GM12878 (cell line): ENCODE data around the gene RNF11.

ENCODE experiments used
- CREM ChIP-seq: IDR thresholded peaks from 2 replicates; pipeline ENCODE4 v1.6.1; 2014; ENCODE audit warnings: antibody characterized with exemption, low read depth
- CTCF ChIP-seq, 3 experiments: IDR thresholded peaks in 2 of 3; conservative IDR thresholded peaks in 1 of 3; 2 replicates each; pipeline ENCODE4 v1.5.1; 2011; ENCODE audit warnings: low read depth in 3 of 3, low read length in 3 of 3, mild to moderate bottlenecking in 3 of 3, control low read depth in 2 of 3, moderate library complexity in 2 of 3, inconsistent platforms in 1 of 3, mixed read lengths in 1 of 3; ENCODE audit not compliant: control insufficient read depth in 2 of 3, insufficient read depth in 1 of 3; ENCODE audit errors: extremely low read depth in 1 of 3
- HDAC2 ChIP-seq: fragments of 200-600 bp; sonication (generic); IDR thresholded peaks from 2 replicates; pipeline ENCODE4 v1.6.1; 2017
- IKZF1 ChIP-seq: fragments of 450-650 bp; conservative IDR thresholded peaks from 2 replicates; pipeline ENCODE4 v1.6.1; 2017; ENCODE audit warnings: antibody characterized with exemption, mild to moderate bottlenecking
- NFXL1 ChIP-seq: fragments of 450-650 bp; IDR thresholded peaks from 2 replicates; pipeline ENCODE4 v1.6.1; 2017; ENCODE audit warnings: antibody characterized with exemption, mild to moderate bottlenecking, borderline replicate concordance
- PAX5 ChIP-seq: IDR thresholded peaks from 2 replicates; pipeline ENCODE4 v1.6.1; 2011; ENCODE audit warnings: low read depth, low read length, borderline replicate concordance
- TF ChIP-seq, protein P1 (sequence below): fragments of 450-650 bp; formaldehyde crosslinking; IDR thresholded peaks from 2 replicates; pipeline ENCODE4 v1.4.0; 2020; ENCODE audit warnings: mild to moderate bottlenecking, moderate library complexity
- TF ChIP-seq, protein P2 (sequence below): fragments of 450-650 bp; IDR thresholded peaks from 2 replicates; pipeline ENCODE4 v1.6.1; 2017; ENCODE audit warnings: mild to moderate bottlenecking, low read depth, inconsistent platforms; ENCODE audit not compliant: poor library complexity, severe bottlenecking

GRCh38 chr1:51190961-51191360, 45.1 kb upstream of the RNF11 start:
- TF ChIP-seq IKZF1 (no peak), HDAC2 (no peak), PAX5 (no peak), CTCF (IDR thresholded peaks at IDR 0.05 in 2 of 3, conservative IDR thresholded peaks at IDR 0.05 in 1 of 3; ENCODE audit: control insufficient read depth in 2 of 3, extremely low read depth in 1 of 3, insufficient read depth in 1 of 3, low read depth in 3 of 3, low read length in 3 of 3) (no peak), CREM (no peak), NFXL1 (no peak)
- TF ChIP-seq, protein P1, sequence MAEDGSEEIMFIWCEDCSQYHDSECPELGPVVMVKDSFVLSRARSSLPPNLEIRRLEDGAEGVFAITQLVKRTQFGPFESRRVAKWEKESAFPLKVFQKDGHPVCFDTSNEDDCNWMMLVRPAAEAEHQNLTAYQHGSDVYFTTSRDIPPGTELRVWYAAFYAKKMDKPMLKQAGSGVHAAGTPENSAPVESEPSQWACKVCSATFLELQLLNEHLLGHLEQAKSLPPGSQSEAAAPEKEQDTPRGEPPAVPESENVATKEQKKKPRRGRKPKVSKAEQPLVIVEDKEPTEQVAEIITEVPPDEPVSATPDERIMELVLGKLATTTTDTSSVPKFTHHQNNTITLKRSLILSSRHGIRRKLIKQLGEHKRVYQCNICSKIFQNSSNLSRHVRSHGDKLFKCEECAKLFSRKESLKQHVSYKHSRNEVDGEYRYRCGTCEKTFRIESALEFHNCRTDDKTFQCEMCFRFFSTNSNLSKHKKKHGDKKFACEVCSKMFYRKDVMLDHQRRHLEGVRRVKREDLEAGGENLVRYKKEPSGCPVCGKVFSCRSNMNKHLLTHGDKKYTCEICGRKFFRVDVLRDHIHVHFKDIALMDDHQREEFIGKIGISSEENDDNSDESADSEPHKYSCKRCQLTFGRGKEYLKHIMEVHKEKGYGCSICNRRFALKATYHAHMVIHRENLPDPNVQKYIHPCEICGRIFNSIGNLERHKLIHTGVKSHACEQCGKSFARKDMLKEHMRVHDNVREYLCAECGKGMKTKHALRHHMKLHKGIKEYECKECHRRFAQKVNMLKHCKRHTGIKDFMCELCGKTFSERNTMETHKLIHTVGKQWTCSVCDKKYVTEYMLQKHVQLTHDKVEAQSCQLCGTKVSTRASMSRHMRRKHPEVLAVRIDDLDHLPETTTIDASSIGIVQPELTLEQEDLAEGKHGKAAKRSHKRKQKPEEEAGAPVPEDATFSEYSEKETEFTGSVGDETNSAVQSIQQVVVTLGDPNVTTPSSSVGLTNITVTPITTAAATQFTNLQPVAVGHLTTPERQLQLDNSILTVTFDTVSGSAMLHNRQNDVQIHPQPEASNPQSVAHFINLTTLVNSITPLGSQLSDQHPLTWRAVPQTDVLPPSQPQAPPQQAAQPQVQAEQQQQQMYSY (CRISPR knock-in tag): no peak
- TF ChIP-seq, protein P2, sequence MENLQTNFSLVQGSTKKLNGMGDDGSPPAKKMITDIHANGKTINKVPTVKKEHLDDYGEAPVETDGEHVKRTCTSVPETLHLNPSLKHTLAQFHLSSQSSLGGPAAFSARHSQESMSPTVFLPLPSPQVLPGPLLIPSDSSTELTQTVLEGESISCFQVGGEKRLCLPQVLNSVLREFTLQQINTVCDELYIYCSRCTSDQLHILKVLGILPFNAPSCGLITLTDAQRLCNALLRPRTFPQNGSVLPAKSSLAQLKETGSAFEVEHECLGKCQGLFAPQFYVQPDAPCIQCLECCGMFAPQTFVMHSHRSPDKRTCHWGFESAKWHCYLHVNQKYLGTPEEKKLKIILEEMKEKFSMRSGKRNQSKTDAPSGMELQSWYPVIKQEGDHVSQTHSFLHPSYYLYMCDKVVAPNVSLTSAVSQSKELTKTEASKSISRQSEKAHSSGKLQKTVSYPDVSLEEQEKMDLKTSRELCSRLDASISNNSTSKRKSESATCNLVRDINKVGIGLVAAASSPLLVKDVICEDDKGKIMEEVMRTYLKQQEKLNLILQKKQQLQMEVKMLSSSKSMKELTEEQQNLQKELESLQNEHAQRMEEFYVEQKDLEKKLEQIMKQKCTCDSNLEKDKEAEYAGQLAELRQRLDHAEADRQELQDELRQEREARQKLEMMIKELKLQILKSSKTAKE: no peak
